Keratinocyte (primary cell): Measurements from ENCODE around the gene SLC12A3. TPM values are rescaled to one million over a fixed set of nuclear protein-coding genes. Genes with fewer than 3 reads are reported as not detected.

Source experiments
- DNase-seq: peaks from one replicate; pipeline ENCODE4 v3.0.0-alpha.2; 2011; ENCODE audit warnings: low read depth, missing footprints, low spot score
- FAIRE-seq: peaks from 2 replicates; lab custom pipeline; 2011; peaks lifted over from hg19 to GRCh38; lab: Jason Lieb, UNC
- H2AFZ ChIP-seq: 2 replicates; pipeline ENCODE4 v1.6.0; 2012; ENCODE audit warnings: low read length, control low read depth, inconsistent platforms; ENCODE audit not compliant: control insufficient read depth
- H3K27ac ChIP-seq: 2 replicates; pipeline ENCODE4 v1.5.1; 2011; ENCODE audit warnings: low read length; ENCODE audit not compliant: control insufficient read depth, insufficient read depth
- H3K27me3 ChIP-seq: 3 replicates; pipeline ENCODE4 v1.6.0; 2011; ENCODE audit warnings: low read length; ENCODE audit not compliant: control insufficient read depth, insufficient read depth; ENCODE audit errors: extremely low read depth
- H3K36me3 ChIP-seq, 2 experiments: 2 replicates in 1 of 2; 3 replicates in 1 of 2; pipeline ENCODE4 v1.5.1; 2011; ENCODE audit warnings: low read length in 2 of 2, mild to moderate bottlenecking in 1 of 2; ENCODE audit not compliant: control insufficient read depth in 2 of 2, insufficient read depth in 2 of 2; ENCODE audit errors: extremely low read depth in 1 of 2
- H3K4me1 ChIP-seq: 3 replicates; pipeline ENCODE4 v1.5.1; 2011; ENCODE audit warnings: low read length; ENCODE audit not compliant: control insufficient read depth, insufficient read depth; ENCODE audit errors: extremely low read depth
- H3K4me2 ChIP-seq: 3 replicates; pipeline ENCODE4 v1.6.0; 2011; ENCODE audit warnings: low read depth, low read length; ENCODE audit not compliant: control insufficient read depth, insufficient read depth; ENCODE audit errors: extremely low read depth
- H3K4me3 ChIP-seq, 3 experiments: fragments of 200-600 bp in 1 of 3; sonication (generic) in 1 of 3; 2 replicates in 2 of 3; 3 replicates in 1 of 3; pipeline ENCODE4 v1.5.1; 2011 to 2016; ENCODE audit warnings: low read length in 3 of 3, mild to moderate bottlenecking in 3 of 3, control low read depth in 2 of 3, inconsistent platforms in 1 of 3, low read depth in 1 of 3, mixed read lengths in 1 of 3, mixed run types in 1 of 3, moderate library complexity in 1 of 3; ENCODE audit not compliant: control insufficient read depth in 2 of 3, insufficient read depth in 2 of 3; ENCODE audit errors: extremely low read depth in 1 of 3
- H3K79me2 ChIP-seq: 2 replicates; pipeline ENCODE4 v1.6.0; 2012; ENCODE audit warnings: low read length; ENCODE audit not compliant: control insufficient read depth, insufficient read depth
- H3K9ac ChIP-seq: 3 replicates; pipeline ENCODE4 v1.6.0; 2011; ENCODE audit warnings: low read length; ENCODE audit not compliant: control insufficient read depth, insufficient read depth; ENCODE audit errors: extremely low read depth
- H3K9me1 ChIP-seq: 3 replicates; pipeline ENCODE4 v1.6.0; 2011; ENCODE audit warnings: low read length; ENCODE audit not compliant: control insufficient read depth, insufficient read depth; ENCODE audit errors: extremely low read depth
- H3K9me3 ChIP-seq: 2 replicates; pipeline ENCODE4 v1.5.1; 2012; ENCODE audit warnings: low read depth, low read length; ENCODE audit not compliant: control insufficient read depth
- H4K20me1 ChIP-seq: 3 replicates; pipeline ENCODE4 v1.6.0; 2011; ENCODE audit warnings: low read length; ENCODE audit not compliant: control insufficient read depth, insufficient read depth; ENCODE audit errors: extremely low read depth
- CTCF ChIP-seq, 3 experiments: IDR thresholded peaks in 1 of 3; conservative IDR thresholded peaks in 1 of 3; optimal IDR thresholded peaks in 1 of 3; 2 replicates in 2 of 3; 3 replicates in 1 of 3; pipeline versions ENCODE3 to v1.5.1; 2011; ENCODE audit warnings: low read length in 3 of 3, mild to moderate bottlenecking in 3 of 3, moderate library complexity in 2 of 3, control low read depth in 1 of 3, inconsistent platforms in 1 of 3; ENCODE audit not compliant: insufficient read depth in 2 of 3; ENCODE audit errors: extremely low read depth in 1 of 3
- EZH2 ChIP-seq: IDR thresholded peaks from one replicate; pipeline ENCODE4 v1.6.1; 2012; ENCODE audit warnings: inconsistent platforms, mild to moderate bottlenecking, low read length, moderate library complexity
- dilution Hi-C: fragments of 300-500 bp; cut with MboI; formaldehyde crosslinking; loops from one replicate; pipeline ENCODE4 v1.7.0; 2020; ENCODE audit warnings: low sequenced_read_pairs; ENCODE audit not compliant: extremely low pct_ligation_motif_present
- polyA plus RNA-seq, 5 experiments: library from polyadenylated mRNA; depleted of rRNA in 3 of 5; stranded (reverse) in 3 of 5; stranded (forward) in 1 of 5; unstranded in 1 of 5; fragments of >200 nt; gene quantifications; 1 replicate in 1 of 5; 2 replicates in 3 of 5; 3 replicates in 1 of 5; pipeline versions ENCODE4 v1.2.1 to v1.2.3, GENCODE V29; 2011 to 2012; ENCODE audit warnings: missing spikeins in 2 of 5, low read depth in 1 of 5, low replicate concordance in 1 of 5

The SLC12A3 gene
- polyA plus RNA-seq, 1 donor (not counting 4 experiments of a cell fraction or from before 2014, with no cell fraction given) = not detected

DNA sequence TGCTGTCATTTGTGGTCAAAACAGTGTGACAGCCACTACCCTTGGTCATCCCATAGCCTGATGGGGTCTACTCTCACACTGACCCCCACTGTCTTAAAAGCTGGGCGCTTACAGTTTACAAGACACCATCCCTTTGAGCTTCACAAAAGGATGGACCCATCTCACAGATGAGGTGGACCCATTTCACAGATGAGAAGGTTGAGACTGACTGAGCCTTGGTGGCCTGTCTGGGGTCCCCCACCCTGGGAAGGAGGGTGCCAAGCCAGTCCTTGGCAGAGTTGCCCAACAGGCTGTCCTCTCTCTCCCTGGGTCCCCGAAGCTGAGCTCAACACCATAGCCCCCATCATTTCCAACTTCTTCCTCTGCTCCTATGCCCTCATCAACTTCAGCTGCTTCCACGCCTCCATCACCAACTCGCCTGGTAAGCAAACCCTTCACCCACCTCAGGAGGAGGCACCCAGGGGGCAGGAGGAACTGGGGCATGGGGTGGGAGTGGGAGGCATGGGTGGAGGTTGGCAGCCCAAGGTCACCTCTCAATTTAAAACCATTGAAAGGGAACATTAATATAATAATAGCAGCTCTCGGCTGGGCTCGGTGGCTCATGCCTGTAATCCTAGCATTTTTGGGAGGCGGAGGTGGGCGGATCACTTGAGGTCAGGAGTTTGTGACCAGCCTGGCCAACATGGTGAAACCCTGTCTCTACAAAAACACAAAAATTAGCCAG, 17.2 kb downstream of the SLC12A3 start:
- Histone ChIP-seq H3K27ac (no peak overlapping the region), H4K20me1 (no peaks in the 10 kb centered on the region), H3K36me3 (no peaks in the 10 kb centered on the region), H3K4me3 (no peak overlapping the region), H3K9me1 (no peaks in the 10 kb centered on the region), H3K9ac (no peak overlapping the region), H3K4me2 (no peak overlapping the region), H3K79me2 (no peaks in the 10 kb centered on the region), H3K4me1 (no peaks in the 10 kb centered on the region), H3K9me3 (no peaks in the 10 kb centered on the region), H2AFZ (no peak overlapping the region), H3K27me3 (no peaks in the 10 kb centered on the region)
- TF ChIP-seq CTCF (optimal IDR thresholded peaks at IDR 0.05 in 1 of 3, IDR thresholded peaks at IDR 0.05 in 1 of 3, conservative IDR thresholded peaks at IDR 0.05 in 1 of 3; ENCODE audit: extremely low read depth in 1 of 3, insufficient read depth in 2 of 3, low read length in 3 of 3) = no peak
- no peak for TF ChIP-seq EZH2
- FAIRE-seq (no peak), DNase-seq (no peak)
- dilution Hi-C loops = no loop called here

DNA sequence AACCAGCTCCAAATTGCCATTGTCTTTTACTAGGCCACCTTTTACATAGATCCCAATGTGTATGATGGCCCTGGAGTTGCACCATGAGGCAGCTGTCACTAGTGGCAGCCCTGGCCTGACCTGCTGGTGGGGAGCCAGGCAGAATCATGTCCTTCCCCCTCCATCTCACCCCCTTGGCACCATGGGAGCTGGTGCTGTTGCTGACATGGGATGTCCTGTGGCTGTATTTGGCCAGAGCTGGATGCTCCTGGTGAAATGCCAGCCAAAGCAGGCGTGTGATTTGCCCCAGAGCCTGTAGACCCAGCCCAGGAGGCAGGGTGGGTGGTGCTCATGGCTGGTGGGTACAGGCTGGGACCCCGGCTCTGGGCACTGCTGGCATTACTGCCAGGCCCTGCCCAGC, 18.6 kb downstream of the SLC12A3 start:
- dilution Hi-C loops = no loop called here
- DNase-seq = no peak
- no peak for FAIRE-seq
- H3K4me1 ChIP-seq = no peaks in the 10 kb centered on the region
- no peaks in the 10 kb centered on the region for H3K79me2 ChIP-seq
- no peak overlapping the region for H3K4me3 ChIP-seq
- H3K9me1 ChIP-seq = no peaks in the 10 kb centered on the region
- no peak overlapping the region for H3K4me2 ChIP-seq
- no peak overlapping the region for H2AFZ ChIP-seq
- no peak overlapping the region for H3K27ac ChIP-seq
- H3K9me3 ChIP-seq = no peaks in the 10 kb centered on the region
- H4K20me1 ChIP-seq = no peaks in the 10 kb centered on the region
- no peaks in the 10 kb centered on the region for H3K36me3 ChIP-seq
- no peaks in the 10 kb centered on the region for H3K27me3 ChIP-seq
- H3K9ac ChIP-seq = no peak overlapping the region
- TF ChIP-seq CTCF (optimal IDR thresholded peaks at IDR 0.05 in 1 of 3, IDR thresholded peaks at IDR 0.05 in 1 of 3, conservative IDR thresholded peaks at IDR 0.05 in 1 of 3; ENCODE audit: extremely low read depth in 1 of 3, insufficient read depth in 2 of 3, low read length in 3 of 3) (no peak), EZH2 (no peak)
